Fibroblast of skin of left biceps (primary cell): ENCODE measurements around the gene RBM48.
"Not testable (repeated sequence)": the region's sequence is repeated elsewhere in the genome, so short reads cannot be mapped to it uniquely, and the experiment has no call there.

Experiments
- DNase-seq, 2 experiments: peaks; one replicate each; pipeline ENCODE4 v3.0.0-alpha.2; 2013; ENCODE audit warnings: low read depth in 2 of 2

Gene RBM48

DNA sequence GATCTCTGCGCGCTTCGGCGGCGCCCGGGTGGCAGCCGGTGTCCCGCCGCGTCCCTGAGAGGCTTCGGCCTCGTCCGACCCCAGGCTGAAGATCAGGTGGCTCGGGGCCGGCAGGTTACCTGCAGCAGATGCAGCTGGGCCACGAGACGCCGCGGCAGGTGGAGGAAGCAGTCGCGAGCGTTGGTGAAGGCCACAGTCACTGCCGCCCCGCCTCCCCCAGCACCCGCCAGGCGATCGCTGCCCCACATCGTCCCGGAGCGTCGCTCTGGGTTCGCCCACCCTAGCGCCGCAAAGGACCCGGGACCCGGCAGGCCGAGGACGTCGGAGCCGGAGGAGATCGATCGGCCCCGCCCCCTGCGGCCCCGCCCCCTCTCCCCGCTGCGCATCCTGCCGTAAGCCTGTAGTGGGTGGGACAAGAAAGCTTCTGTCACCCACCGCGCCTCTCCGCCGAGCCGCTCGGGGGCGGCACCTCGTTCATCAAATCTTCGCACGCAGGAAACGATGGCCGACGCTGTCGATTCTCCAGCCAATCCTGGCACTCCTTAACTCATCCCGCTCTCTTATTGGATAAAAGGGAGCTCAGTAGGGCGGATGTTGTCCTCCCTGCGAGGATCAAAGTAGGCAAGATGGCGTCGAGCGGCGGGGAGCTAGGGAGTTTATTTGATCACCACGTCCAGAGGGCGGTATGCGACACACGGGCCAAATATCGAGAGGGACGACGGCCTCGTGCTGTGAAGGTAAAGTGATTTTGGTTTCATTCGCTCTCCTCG, at the start of gene RBM48, which contains the start of gene PEX1:
Gene RBM48, plus strand, starts transcription at position 608 of the 770 bp plus-strand sequence. Its CDS starts 19 bp downstream, at position 627.
Gene PEX1, minus strand, starts transcription at position 333 of the 770 bp plus-strand sequence. Its CDS starts 85 bp downstream, at position 248.
- peak; percentile 96 to 98 for DNase-seq

DNA sequence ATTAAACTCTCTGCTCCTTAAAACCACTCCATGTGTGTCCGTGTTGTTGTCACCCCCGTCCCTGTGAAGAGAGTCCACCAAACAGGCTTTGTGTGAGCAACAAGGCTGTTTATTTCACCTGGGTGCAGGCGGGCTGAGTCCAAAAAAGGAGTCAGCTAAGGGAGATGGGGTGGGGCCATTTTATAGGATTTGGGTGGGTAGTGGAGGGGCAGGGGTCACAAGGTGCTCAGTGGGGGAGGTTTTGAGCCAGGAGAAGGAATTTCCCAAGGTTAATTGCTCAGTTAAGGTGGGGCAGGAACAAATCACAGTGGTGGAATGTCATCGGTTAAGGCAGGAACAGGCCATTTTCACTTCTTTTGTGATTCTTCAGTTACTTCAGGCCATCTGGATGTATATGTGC, 49.4 kb upstream of the RBM48 start:
- not testable (repeated sequence) for DNase-seq

DNA sequence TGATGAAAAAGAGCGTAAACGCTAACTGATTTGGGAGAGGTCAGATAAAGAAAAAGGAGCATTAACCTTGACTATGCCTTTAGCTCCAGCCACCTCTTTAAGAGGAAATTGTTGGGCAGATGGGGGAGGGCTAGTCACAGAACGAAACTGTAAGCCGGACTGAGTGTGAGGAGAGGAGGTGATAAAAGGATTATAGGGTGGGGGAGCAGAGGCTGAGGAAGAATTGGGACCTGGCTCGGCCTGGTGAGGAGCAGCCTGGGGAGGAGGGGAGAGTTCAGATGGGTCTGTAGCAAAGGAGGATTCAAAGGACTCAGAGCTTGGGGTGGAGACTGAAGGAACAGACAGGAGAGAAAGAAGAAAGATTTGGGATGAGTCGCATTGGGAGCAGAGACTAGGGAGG, 45.0 kb upstream of the RBM48 start:
- not testable (repeated sequence) for DNase-seq

DNA sequence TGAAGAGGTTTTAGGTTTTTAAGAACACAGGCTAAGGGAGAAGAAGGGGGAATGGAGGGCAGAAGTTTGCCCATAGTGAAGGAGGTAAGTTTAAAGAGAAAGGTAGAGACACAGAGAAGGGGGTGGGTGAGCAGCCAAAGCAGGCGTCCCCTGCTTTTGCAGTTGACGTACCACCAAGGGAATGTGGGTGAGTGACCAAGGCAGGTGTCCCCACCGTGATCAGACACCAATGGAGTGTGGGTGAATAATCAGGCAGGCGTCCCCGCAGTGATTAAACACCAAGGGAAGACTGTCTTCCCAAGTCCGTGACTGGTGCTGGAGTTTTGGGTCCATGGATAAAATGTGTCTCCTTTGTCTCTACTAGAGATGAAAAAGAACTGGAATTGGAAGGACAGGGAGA, 44.4 kb upstream of the RBM48 start:
- not testable (repeated sequence) for DNase-seq

DNA sequence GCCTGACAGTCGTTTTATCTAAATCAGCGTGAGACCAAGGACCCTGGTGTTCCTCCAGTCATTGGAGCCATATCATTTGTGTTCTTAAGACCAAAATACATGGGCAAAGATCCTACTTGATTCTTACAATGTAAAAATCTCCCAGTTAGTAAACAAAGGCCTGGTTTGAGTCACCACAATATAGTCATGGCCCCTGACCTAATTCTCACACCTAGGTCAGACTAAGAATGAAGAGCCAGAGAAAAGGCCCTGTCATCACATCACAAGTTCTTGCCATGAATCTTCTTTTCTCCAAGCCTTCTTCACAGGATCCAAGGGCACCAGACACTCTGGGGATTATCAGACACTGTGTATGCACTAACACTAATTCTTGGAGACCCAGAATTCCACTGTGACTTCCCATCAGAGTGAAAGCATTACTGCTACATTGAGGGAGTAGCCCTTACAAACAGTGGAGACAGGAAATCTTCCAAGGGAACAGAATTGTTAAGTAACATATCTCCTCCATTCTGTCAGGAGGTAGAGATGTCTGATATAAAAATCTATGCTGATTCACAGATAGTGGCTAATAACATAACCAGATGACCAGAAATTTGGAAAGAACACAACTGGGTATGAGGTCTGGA, 43.2 kb upstream of the RBM48 start:
- DNase-seq, result no peak

DNA sequence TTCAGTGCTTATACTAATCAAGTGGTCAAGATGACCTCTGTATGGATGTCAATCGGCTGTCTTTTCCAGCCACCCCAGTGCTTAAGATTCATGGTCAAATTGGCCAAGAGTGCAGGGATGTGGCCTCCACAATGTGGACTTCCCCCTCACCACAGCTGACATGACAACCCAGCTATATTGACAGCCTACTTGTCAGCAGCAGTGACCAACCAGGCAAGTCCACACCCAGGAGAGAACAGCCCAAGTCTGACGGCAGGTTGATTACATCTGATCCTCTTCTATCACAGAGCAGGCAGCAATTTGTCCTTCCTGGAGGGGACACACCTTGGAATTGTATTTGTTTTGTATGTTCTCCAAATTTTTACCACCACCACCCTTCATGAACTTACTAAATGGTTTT, 42.6 kb upstream of the RBM48 start:
- DNase-seq, result no peak

DNA sequence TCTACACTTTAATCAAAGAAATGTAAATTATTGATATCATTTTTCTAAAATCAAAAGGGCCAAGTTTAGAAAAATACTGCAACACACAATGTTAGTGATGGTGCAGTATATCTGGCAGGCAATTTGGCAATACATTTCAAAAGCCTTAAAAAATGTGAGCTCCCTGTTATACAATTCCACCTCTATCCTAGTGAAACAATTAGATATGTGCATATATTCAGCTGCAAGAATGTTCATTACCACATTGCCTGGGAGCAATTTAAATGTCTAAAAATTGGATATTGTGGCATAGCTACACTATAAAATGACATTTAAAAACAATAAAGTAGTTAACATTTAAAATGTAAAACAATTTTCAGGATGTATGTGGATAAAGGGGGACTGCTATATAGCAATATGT, 40.8 kb upstream of the RBM48 start:
- no peak for DNase-seq

DNA sequence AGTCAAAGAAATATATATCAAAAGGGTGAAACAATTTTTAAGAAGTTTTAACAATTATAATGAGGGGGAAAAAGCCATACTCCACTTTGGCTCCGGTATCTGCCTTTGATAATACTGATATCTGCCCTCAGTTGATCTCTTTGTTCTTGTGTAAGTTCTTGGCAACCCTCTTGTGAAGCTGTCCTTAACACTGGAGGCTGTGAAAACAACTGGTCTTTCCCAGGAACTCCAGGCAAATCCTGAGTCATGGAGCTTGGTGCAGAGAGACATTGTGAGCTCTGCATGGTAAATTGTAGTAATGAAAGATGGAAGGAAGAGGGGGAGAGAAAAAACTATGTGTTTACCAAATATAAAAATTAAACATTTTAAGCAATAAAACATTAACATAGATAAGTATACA, 39.0 kb upstream of the RBM48 start:
- DNase-seq, result no peak

DNA sequence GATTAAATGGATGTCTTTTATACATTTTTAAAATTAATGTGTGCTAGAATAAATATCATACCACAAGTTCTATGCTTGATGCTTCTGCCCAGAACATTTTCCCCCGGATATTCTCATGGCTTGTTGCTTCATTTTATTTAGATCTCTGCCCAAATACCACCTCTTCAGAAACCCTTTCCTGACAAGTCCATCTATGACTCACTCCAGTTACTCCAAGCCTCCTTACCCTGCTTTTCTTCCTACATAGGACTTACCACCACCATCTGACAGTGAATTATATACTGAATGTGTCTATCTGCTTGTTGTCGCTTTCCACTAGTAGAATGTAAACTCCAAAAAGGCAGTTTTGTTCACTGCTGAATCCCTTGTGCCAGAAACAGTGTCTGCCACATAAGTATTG, 31.7 kb upstream of the RBM48 start:
- no peak for DNase-seq

DNA sequence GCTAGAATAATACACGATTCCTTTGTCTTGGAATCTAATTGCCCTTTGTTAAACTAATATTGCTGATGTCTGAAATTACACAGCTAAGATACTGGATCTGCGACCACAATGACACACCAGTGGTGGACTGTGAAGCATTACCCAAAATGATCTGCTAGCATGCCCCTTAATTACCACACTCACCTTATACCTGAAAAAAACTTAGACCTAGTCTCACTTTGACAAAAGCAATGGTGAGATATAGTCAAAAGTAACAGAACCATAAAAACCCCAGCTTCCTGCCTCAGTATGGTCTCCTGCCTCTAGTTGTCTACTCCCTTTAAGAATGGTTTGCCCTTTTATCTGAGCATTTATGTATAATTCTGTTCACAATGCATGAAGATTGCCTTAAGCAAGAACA, 30.0 kb upstream of the RBM48 start:
- DNase-seq, result no peak

DNA sequence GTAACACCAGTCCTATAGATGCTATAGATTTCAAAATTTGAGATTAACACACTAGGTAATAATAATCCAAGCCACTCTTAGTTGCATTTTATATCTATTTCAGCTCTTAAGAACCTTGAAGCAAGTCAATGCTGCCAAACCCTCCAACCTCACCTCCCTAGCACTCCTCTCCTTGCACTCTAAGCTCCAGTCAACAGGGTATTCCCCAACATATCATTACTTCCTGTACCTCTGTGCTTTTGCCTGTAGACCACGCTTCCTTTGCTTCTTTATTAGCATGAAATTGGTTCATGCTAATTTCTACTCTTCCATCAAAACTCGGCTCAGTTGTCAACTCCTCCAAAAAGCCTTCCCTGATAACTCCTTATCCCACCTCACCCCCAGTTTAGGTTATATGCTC, 24.8 kb upstream of the RBM48 start:
- DNase-seq, result no peak

DNA sequence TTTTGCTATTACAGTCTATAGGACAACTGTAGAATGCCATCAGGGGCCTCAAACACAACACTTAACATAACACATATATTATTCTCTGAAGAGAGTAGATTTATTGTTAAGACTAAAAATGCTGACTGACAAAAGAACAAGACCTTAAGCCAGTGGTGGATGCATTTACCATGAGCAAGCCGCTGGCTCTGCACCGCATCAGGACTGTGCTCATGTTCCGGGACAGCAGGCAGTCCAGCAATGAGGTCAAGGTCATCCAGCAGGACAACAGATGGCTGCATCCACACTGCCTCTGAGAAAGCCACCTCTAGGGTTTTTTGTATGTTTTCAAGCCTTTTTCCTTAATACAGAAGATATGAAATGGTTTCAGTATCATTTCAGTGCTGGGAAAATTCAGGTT, 24.0 kb upstream of the RBM48 start:
- no peak for DNase-seq

DNA sequence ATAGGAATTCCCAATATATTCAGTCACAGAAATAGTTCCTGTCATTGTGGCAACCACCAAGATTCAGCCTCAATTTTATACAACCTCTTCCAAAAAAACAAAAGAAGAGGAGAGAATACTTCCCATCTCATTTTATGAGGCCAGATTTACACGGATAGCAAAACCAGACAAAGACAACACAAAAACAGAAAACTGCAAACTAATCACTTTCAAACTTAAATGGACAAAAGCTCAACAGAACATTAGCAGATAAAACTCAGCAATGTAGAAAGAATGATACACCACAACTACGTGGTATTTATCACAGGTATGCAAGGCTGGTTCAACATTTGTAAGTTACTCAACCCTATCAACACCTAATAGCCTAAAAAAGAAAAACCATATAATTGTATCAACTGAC, 22.2 kb upstream of the RBM48 start:
- no peak for DNase-seq

DNA sequence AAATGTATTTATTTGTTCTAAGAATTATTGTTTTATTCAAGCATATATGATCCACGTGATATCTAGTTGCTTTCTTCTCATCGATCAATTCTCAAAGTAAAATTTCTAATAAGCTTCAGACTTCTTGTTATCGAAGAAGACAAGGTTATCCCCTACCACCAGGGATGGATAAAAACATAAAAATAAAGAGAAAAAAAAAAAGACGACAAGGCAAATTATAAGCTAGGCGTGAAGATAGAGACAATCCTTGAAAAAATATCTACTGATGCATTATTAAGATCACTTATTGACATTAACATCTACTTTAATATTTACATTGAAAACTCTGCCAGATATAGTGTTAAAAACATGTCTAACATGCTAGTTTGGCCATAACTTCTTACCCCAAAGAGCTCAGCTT, 19.6 kb upstream of the RBM48 start:
- DNase-seq, result no peak

DNA sequence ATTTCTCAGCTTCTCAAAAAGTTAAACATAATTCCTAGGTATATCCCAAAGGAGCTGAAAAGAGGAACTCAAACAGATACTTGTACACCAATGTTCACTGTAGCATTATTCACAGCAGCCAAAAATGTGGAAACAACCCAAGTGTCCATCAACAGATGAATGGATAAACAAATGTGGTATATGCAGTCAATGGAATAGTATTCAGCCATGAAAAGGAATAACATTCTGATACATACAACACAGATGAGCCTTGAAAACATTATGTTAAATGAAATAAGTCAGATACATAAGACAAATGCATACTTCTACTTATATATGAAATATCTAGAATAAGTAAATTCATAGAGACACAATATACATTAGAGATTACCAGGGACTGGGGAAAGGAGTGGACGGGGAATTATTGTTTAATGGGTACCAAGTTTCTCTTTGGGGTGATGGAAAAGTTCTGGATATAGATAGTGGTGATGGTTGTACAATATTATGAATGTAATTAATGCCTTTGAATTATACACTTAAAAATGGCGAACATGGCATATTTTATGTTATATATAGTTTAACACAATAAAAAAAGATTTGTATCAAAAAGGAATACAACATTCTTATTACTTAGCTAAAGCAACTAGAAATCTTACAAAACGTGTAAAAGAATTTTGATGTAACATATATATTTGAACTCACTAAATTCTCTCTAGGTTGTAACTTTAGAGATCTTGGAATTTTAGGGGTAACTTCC, 15.3 kb upstream of the RBM48 start:
- DNase-seq, result no peak

DNA sequence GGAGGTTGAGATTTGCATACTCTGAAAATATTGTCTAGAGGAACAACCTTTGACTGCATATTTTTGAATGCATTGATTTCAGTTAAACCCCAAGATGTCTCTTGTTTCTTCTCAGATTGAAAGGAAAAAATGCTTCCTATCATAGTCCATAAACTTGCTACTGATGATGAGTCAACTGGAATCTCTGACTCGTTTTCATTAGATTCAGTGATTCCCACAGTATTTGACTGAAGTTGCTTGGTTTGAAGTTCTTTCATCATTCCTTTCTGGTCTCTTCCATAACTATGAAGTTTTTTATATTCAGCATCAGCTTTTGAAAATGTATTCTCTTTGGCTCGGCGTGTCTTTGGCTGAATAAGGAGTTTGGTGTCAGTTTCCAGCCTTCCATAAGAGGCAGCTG, 11.0 kb upstream of the RBM48 start:
- peak; percentile 12 for DNase-seq

DNA sequence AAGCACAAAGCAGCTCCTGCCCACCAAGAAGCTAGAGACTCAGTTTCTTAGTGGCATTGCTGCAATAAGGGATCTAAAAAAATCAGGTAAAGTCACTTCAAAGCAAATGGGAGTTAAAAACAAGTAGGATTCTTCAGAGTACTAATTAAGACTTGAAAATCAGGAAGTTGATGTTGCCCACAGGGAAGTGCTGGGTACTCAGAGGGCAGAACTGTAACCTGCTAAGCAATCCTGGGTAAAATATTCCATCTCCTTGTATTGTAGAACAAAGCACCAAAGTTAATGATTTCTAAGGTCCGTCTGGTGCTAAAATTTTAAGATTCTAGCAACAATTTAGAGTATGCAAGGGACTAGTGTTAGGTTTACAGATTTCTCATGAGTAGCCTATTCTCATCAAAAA, 8.6 kb upstream of the RBM48 start:
- DNase-seq, result no peak

DNA sequence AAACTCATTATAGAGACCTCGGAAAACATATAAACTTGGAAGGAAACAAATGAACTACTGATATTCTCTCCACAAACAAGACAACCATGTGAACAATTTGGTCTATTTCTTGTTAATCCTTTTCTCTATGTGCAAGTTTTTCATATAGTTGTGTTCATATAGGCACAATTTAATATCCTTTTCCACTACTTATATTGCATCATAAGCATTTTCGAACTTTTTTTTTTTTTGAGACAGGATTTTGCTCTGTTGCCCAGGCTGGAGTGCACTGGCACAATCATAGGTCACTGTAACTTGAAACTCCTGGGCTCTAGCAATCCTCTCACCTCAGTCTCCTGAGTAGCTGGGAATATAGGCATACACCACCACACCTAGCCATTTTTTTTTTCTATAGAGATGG, 5.5 kb upstream of the RBM48 start:
- DNase-seq, result no peak

DNA sequence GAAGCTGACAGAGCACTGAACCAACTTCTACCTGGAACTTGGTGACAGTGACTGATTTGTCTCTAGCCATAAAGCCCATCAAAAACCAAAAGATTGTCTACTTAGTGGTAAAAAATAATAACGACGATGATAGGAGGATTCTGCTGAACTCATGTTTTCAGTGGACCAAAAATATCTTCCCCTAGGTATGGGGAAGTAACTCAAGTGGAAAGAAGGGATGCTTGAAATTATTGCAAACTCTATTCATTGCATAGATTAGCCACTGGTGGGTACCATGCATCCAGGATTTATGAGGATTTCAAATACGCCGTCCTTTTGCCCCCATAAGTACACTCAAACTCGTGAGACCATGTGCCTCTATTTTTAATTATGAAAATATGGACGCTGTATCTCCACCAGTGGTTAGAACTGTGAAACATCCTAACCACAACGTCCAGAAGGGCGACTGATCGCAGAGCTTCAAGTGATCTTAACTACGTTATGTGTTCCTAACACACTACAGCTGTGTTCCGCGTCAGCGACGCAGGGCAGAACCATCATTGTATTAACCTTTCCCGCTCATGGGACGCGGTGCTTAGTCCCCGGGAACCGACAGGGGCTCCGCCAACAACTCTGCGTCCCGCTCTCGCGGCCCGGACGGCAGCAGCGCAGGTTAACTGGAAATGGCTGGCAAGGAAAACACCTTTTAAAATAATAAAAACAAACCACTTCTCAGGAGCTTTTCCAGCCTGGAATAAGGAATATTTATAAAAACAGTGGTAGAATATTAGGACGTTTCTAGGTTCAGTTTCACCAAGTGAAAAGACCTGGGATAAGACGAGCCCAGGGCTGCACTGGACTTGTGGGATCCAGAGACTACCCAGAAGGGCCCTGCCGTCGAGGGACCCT, 1.1 kb upstream of the RBM48 start:
- peak in 1 of 2 experiments; percentile 2 for DNase-seq

DNA sequence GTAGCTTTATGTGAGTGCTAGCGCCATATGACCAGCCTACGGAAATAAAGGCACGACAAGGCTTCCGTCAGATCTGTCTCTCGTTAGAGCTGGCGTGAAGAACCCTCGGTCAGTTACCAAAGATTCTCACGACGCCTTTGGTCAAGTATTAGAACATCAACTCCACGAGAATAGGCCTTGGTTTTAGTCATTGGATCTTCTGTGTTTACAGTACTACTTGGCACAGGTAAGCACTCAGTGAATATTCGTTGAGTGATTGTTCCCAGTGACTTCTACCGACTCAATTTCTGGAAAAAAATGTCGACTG, 316 bp downstream of the RBM48 start:
- no peak for DNase-seq

DNA sequence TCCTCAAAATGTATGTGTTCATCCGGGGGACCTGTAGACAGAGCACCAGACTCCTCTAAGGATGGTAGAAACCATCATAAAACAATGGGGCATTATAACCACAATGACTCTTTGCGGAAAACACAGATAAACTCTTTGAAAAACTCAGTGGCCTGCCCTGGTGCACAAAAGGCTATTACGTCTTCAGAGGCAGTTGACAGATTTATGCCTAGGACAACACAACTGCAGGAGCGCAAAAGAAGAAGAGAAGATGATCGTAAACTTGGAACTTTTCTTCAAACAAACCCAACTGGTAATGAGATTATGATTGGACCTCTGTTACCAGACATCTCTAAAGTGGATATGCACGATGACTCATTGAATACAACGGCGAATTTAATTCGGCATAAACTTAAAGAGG, 6.0 kb downstream of the RBM48 start:
- no peak for DNase-seq

DNA sequence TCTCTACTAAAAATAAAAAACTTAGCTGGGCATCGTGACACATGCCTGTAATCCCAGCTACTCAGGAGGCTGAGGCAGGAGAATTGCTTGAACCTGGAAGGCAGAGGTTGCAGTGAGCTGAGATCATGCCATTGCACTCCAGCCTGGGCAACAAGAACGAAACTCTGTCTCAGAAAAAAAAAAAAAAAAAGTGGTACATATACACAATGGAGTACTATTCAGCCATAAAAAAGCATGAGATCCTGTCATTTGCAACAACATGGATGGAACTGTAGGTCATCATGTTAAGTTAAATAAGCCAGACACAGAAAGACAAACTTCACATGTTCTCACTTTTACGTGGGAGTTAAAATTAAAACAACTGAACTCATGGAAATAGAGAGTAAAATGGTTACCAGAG, 14.9 kb downstream of the RBM48 start:
- not testable (repeated sequence) for DNase-seq
